Stimulated activated CD4-positive, alpha-beta T cell treated with anti-CD3 and anti-CD28 coated beads, Interleukin-12 subunit alpha, Interleukin-12 subunit beta, amount 100 ng/mL, for 4 hours (primary cell): Measurements from ENCODE around the gene SMPD3.

Source experiments
- DNase-seq: peaks from one replicate; pipeline ENCODE4 v3.0.0-alpha.2; 2020

Gene SMPD3

DNA sequence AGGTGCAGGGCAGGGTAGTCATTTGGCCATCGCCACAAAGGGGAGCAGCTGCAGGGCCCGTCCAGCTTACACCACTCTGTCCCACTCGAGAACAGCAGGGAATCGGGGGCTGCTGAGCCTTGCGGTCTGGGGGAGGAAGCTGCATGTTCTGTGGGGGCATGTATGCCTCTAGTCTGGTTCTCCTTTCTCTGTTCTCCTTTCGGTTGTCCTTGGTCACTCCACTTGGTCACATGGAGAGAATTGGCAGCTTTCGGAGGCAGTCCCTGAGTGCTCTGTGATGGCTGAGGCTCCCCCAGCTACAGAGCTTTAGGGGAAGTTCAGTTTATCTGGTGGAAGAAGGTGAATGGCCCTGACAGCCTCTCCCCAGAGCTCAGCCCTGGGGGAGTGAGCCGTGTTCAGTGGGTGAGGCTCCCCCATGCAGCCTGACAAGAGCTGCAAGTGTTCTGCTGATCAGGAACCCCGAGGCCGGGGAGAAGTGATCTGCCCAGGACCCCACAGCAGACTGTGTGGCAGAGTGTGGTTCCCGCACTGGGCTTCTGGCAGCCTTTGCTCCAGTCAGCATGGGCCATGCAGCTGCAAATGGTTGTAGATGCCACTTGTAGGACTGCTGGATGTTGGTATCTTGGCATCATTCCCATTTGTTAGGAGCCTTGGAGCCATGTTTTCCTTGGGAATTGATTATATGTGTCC is 22.3 kb upstream of the SMPD3 start:
- DNase-seq, result no peak

DNA sequence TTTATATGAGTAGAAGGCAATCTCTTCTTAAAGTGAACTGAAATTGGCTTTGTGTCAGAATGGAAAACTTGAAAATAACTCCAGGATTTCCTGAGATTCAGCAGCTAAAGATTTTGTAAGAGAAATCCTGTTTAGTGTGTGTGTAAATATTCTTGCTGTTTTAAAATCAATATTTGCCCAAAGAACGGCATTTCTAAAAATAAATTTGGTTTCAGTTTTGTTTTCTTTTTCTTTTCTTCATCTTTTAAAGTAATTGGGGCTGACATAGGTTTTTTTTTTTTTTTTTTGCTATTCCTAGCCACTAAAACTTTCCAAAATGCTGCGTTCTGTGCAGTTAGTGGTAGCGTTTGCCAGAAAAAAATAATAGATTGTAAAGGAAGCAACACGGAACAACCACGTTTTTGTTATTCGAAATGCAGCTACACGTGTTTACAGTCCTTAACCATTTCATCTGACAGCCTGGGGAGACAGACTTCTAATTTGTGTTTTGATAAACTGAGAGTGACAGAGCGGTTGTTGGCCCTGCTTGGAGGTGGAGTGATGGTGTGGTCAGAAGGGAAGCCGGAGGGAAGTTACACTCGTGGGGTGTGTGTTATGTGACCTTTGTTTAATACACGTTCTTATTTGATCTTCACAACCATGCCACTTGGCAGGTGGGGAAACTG is 21.6 kb upstream of the SMPD3 start:
- DNase-seq, result no peak

DNA sequence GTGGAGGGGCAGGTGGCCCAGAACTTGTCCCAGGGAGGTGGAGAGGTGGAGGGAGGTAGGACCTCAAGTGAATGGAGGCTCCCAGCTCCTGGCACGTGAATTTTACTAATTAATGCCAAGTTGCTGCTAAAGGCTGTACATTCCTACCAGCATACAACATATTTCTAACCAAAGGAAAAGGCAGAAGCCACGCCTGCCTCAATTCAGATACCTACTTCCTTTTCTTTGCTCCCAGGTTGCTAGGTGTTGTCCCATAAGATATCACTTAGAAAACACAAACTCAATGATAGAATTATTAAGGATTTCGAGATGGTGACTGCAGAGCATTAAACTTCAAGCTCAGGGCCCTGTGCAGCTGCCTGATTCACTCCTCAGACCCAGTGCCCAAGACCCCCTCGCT is 20.5 kb upstream of the SMPD3 start:
- no peak for DNase-seq

DNA sequence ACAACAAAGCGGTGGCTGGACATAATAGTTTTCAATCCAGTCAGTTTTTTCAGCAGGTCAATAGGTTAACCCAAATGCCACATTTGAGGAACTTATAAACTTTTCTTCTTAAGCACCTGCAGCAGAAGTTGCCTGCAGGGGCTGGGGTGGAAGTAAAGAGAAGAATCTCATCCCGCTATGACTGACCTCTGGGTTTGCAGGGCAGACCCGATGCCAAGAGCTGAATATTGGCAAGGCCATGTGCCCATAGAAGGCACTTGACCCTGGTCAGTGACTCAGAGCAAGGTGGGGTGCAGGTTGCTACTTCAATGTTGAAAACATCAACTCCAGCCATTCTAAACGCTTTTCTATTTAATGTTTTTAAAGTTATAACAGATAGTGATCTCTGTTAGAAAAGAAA is 17.9 kb upstream of the SMPD3 start:
- DNase-seq, result no peak

DNA sequence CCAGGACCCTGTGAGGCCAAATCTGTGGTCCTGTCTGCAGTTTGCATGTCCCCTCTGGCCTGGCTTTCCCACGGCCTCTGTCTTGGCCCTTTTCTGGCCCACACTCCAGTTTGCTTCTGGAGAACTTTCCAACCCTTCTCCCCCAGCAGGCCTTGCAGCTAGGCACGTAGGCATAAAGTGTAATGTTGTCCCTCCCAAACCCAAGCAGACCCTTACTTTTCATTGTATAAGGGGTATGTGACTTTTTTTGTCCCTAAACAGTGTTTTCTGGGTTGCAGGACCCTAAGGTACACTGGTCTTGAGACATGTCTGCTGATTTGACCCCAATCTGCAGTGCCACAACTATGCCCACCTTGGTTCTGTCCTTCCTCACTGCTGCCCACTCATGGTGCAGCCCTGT is 15.6 kb upstream of the SMPD3 start:
- DNase-seq, result no peak

DNA sequence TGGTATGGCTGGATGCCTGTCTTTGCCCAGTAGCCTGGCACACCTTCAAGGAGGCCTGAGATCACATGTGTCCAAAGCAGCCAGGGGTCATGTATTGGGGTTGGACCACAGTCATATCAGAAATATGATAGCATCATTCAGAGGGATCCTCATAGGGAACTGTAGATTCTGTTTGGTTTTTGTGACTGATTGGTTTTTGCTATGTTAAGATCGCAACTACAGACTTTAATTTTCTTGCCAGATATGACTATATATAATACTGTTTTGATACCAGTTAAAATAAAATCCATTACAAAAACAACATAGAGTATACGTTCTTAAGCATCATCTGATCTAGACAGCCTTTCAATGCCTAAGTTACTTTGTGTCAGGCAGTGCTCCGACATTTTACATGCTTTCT is 11.8 kb upstream of the SMPD3 start:
- no peak for DNase-seq

DNA sequence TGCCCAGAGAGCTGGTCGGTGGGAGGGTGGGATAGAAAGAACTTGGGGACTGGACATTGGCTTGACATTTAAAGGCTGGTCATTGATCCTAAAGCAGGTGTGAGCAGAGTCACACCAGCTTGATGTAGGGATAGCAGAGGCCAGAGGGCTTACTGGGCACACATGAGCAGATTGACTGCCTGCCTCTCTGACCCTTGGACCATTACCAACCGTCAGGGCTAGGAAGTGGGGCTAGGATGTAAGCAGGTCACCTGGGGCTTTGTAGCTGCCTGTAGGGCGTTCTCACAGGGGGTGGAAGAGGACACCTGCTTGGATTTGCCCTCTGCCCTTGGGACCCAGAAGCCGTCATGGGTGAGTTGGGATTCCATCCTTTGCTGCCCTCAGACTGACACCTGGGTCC is 11.1 kb upstream of the SMPD3 start:
- no peak for DNase-seq

DNA sequence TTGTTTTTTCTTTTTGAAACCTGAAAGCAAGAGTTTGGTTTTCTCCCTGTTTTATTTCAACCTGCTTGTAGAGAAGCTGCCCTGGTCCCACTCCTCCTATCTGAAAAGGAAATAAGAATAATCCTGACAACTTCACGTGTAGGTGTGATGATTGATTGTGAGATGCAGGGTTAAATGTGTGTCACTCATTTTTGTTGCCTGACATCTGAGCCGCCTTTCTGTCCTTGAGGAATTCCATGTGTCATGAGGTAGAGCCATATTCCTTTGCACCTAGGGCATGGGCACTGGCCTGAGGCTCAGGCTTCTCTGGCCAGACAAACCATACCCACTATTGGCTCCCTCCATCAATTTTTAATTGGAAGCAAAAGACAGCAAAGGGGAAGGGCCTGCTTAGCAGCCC is 10.2 kb upstream of the SMPD3 start:
- DNase-seq, result no peak

DNA sequence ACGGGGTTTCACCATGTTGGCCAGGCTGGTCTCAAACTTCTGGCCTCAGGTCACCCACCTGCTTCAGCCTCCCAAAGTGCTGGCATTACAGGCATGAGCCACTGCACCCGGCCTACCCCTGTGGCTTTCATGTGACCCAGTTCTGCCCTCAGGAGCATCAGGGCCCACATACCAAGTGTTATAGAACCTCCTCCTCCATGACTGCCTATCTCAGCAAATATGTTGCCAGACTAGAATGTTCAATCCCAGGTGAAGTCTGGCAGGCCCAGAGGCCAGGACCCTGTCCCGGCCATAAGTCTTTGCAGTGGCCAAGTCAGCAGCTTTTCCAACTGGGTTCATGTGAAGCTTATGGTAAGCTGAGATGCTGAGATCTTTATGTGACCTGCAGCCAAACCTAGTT is 9.8 kb upstream of the SMPD3 start:
- DNase-seq, result no peak

DNA sequence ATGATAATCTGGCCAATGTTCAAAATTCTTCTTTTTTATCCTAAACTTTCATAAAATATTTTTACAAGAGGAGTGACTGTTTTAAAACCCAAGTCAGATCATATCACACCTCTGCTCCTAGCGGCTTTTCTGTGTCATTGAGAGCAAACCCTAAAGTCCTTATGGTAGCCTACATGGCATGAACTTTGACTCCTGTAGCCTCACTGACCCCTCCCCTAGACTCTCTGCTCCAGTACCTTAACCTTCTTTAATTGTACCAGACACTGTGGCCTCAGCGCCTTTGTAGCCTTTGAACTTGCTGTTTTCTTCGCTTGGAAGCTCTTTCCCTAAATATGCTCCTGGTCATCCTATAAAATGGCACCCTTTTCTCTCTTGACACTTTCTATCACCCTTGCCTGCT is 7.3 kb upstream of the SMPD3 start:
- DNase-seq, result no peak

DNA sequence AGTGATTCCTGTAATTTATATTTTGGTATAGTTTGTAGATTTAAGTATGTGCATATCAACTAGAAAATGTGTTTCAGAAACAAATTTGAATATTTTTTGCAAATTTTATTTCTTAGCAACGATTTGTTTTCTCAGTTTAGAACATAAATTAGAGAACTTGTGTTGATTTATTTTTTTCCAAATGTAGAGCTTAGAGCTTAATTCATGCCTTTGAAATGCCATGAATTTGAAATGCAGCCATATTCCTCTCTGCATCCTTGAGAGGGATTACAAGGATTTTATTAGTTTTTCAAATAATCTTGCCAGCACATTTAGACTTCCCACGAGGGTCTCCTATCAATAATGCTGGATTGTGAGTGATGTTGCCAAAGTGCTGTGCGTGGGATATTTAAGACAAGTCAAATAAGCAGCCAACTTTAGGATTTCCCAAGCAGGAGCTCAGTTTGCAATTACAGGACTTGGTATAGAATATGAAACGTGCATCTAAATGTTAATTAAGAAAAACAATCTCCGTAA is 6.7 kb upstream of the SMPD3 start:
- DNase-seq, result no peak

DNA sequence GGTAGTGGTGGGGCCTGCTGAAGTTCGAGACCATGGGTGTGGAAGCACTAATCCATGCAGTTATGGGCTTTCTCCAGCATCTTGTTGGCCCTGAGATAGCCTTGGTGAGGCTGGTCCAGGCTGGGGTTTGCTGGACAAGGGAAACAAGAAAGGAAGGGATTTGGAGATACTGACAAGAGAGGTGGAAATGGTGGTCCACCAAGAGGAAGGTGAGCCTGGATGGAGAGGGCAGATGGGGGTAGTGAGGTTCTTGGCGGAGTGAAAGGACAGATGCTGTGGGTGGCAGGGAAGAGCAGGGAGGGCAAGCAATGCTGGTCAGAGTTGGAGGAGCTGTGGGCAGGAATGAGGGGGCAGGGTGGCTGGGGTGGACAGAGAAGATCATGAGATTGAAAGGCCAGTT is 5.5 kb upstream of the SMPD3 start:
- DNase-seq, result no peak

DNA sequence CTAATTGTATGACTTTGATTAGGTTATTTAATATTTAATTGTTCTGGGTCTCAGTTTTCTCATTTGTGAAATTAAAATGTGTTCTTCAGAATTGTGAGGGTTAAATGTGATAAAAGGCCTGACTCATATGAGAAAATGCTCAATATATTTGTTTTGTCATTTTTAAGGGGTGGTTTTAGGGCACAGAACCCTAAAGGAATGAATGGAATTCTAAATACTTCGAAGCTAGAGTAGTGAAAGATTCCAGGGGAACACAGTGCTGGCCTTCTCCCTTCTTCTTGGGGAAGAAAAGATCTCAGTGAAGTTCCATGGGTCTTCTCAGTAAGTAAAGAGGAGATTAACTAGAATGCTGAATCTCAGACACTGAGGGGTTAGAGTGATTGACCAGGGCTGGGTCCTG is 3.9 kb upstream of the SMPD3 start:
- DNase-seq, result no peak

DNA sequence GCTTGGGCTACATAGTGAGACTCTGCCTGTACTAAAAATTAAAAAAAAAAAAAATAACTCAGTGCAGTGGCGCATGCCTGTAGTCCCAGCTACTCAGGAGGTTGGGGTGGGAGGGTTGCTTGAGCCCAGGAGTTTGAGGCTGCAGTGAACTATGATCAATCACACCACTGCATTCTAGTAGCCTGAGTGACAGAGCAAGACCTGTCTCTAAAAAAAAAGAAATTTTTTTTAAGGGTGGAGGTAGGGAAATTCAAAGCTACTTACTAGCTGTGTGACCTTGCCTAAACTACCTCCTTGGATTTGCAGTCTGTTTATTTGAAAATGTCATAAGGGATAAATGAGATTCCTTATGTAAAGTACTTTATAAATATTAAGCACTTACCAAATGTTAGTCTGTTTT is 3.4 kb upstream of the SMPD3 start:
- no peak for DNase-seq

DNA sequence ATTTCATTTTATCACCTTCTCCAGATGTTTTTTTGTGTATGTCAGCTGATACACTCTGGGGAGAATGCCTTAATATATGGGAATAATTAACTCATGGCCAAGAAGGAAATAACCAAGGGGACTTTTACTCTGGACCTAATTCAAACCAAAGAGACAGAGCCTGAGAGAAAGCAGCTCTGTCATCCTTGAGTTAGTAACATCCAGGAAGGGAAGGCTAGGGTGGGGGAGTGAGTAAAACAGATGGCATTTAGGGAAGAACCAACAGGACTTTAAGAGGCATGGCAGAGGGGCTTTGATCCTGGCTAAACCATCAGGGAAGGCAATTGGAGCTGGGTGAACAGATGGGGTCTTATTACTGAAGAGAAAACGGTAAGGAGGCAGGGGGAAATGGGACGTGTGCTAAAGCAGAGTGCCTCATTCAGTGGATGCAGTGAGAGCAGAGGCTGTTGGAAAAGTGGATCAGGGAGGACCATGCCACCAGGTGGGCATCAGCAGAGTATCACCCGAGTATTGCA is 2.5 kb upstream of the SMPD3 start:
- DNase-seq, result no peak

DNA sequence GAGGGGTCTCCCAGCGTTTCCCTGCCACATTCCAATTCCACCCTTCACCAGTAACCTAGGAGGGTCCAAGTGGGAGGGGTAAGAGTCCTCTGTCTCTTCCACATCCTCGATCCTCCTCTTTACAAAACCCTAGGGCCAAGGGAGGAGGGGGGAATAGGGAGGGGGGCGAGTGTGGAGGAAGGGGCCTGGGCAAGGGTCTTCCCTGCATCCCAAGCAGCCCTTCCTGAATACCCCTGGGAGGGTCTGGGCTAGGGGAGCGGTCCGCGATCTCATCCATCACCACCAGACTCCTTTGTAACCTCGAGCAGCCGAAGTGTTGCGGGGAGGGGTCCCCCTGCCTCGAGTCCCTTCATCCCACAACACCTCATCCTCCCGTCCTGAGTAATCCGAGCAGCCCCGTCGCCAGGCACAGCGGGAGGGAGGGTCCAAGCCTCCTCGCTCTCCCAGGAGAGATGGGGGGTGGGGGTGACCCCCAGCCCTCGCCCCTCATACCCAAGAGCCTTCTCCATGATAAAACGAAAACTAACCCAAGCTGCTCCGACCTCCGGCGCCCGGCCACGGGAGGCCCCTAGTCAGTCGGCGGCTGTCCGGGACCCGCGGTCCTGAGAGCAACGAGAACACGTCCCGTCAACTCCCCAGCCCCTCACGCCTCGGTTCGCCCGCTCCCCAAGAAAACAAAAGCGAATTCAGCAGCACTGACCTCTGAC is 502 bp downstream of the SMPD3 start:
- DNase-seq, result no peak

DNA sequence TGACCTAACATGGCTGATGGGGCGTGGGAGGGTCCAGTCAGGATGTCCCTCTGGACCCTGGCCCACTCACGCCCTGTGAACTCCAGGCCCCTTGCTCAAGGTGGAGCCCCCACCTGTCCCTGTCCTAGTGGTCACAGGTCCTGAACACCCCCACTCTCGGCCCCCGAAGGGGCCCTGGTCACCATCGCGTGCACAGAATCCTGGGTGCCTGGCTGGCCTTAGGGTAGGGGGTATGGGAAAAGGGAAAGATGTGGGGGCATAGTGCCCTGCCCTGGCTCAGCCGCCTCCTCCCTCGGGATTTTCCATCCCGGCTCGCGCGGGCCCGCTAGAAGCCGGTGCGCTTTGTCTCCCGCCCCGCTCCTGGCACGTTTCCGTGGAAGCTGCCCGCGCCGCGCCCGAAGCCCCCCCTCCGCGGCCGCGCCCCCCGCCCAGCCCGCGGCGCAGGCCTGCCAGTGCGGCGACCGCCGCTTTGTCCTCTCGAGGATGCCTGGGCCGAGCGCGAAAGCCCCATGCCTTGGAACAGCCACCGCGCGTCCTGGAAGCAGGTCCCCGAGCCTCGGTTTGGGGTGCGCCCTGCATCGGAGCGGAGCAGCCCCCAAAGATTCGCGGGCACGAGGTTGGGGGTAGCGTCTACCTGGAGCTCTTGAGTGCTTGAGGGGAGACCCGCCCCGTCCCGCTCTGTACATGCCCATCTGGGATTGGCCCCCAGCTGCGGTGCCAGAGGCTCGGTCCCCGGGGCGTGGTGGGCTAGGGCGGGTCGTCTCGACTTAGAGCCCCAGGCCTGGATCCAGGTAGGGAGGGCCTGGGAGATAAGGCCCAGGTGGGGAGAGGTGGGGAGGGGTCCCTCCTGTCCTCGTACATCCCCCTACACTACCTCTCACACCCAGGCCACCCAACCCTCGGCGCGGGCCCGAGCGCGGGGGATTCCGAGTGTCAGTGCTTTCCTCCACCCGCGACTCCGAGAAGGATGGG is 1.3 kb downstream of the SMPD3 start:
- DNase-seq, result no peak

DNA sequence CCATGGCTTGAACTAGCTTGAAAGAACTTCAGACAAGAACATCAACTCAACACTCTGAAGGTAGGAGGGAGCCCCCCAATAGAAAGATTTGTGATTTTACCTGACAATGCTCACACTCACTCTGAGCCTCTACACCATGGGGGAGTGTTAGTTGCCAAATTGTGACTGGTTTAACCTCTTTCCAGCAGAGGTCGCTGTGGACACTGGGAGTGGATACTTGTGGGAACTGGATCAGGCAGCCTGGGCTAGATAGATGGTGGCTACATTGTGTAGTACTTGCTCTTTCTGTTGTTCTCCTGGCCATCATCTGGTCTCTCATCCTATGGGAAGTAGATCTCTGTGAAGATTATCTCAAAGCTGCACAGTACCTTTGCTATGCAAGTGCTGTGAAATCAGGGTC is 2.9 kb downstream of the SMPD3 start:
- no peak for DNase-seq

DNA sequence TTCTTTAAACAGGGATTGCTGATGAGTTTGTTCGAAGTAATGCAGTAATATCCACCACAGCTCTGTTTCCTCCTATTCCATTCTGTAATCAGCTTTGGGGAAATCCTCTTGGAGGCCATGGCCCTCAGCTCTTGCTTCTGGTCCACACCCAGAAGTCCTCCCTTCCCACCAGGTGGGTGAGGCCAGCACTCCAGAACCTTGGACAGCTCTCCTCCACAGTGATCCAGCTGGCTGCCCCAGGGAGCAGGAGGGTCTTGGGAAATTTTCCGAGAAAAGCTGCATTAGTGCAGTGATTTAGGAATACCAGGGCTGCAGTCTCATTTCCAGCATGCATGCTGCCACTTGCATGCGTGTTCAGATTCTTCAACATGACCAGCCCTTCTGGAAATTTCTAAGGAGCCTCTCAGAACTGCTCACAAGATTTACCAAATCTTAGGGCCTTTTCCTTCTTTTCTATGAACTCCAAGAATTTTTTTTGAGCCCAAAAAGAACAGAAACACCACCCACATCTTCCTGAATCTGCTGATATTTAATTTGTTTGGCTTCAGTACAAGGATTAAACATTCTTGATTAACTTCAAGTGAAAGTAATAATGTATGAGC is 4.2 kb downstream of the SMPD3 start:
- no peak for DNase-seq

DNA sequence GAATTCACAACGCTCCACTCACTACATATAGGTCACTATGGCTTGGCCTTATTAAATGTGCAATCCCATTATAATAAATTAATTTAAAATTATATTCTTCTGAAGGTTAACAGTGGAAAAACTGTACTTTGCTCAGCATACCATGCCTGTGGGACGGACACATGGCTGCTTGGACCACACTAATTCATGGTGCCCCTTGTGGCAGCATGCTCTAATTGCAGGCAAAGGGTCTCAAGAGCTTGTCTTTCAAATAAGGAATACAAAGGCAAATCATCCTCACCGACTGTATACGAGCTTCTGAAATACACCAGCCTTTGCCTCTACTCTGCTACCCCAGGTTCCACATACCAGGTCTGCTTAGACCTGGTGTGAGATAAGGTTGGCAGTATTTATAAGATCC is 11.7 kb downstream of the SMPD3 start:
- DNase-seq, result no peak

DNA sequence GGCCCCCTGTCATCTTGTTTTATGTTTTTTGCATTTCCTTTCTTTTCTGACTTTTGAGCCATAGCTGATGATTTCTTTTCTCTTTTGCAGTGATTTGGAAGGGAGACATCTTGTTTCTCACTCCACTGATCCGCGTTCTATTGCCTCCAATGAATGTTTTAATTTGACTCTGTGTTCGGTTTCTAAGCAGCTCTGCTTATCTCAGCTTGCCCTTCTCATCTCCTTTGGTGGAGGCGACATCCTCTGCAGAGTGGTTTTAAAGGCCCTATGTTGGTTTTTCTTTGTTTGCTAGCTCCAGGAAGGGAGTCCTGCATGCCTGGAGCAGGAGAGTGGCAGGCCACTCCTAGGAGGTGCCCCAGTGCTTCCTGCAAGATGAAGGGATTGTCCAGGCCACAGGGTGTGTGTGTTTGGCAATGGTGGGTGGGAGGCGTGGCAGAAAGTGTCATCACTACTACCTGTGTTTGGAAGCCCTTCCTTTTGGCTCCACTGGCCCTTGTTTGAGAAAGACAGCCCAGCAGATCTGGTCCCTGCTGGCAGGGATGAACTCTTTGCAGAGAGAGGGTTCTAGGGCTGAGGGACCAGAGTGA is 13.6 kb downstream of the SMPD3 start:
- no peak for DNase-seq

DNA sequence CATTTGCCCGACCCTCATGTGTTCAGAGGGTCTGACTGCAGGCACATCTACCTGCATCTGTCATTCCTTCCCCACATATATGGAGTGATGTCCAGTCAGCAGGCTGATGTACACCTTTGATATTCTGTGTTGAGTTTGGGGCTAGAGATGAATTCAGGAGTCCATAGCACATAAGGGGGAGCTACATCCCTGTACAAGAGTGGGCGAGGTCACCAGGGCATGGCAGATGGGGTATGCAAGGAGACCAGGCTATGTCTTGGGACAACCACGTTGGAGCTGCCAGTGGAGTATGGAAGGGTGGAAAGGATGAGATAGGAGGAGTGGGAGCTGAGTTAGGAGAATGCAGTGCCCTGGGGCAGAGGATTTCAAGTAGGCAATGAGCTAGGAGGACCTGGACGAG is 15.0 kb downstream of the SMPD3 start:
- no peak for DNase-seq
